ENCODE results near the gene PRODH. TPM values are rescaled to one million over a fixed set of nuclear protein-coding genes. Genes with fewer than 3 reads are reported as not detected.
"Not testable (repeated sequence)": the region's sequence is repeated elsewhere in the genome, so short reads cannot be mapped to it uniquely, and the experiment has no call there.

PRODH gene
- polyA plus RNA-seq, 1 of the 3 experiments (the other 2 are of a cell fraction): 0.03 TPM

DNA sequence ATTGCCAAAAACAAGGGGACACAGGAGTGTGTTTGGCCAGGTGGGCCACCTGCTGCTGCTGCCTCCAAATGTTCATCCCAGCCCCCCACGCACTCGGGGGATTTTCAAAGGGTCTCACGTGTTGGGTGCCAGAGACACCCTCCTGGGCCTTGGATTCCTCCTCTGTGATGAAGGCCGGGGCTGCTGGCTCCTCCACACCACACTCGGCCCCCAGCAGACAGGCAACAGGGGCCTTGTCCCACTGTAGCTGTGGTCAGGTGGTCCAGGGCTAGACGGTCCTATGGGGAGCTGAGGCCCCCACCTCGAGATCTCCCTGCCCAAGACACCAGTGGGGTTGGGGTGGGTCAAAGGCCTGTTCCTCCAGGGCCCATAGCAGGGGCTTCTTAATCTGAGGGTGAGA is 25.1 kb upstream of the PRODH start:
- POLR2A ChIA-PET; H2AFZ ChIP-seq (ENCODE audit: low read depth); CTCF ChIA-PET; H3K36me3 ChIP-seq (replicated peaks in 1 of 2; ENCODE audit: control insufficient read depth in 1 of 2, insufficient read depth in 2 of 2, low read length in 1 of 2); DNase-seq; H3K9ac ChIP-seq; H3K9me3 ChIP-seq; H3K4me3 ChIP-seq (ENCODE audit: low read depth in 2 of 2, low read length in 1 of 2); H3K79me2 ChIP-seq (ENCODE audit: insufficient read depth); H3K4me1 ChIP-seq (ENCODE audit: control insufficient read depth in 1 of 2, insufficient read depth in 2 of 2, low read depth in 1 of 2, low read length in 1 of 2); H3K27me3 ChIP-seq (ENCODE audit: insufficient read depth); H3K4me2 ChIP-seq; H3K9me2 ChIP-seq; H3F3A ChIP-seq (replicated peaks; ENCODE audit: insufficient read depth); H4K20me1 ChIP-seq (ENCODE audit: insufficient read depth); H3K27ac ChIP-seq (ENCODE audit: low read depth in 2 of 2, low read length in 1 of 2): not testable (repeated sequence)
- WGBS (ENCODE audit: low lambda C conversion rate): 61% methylated on average over 2 of the region's 7 CpGs

DNA sequence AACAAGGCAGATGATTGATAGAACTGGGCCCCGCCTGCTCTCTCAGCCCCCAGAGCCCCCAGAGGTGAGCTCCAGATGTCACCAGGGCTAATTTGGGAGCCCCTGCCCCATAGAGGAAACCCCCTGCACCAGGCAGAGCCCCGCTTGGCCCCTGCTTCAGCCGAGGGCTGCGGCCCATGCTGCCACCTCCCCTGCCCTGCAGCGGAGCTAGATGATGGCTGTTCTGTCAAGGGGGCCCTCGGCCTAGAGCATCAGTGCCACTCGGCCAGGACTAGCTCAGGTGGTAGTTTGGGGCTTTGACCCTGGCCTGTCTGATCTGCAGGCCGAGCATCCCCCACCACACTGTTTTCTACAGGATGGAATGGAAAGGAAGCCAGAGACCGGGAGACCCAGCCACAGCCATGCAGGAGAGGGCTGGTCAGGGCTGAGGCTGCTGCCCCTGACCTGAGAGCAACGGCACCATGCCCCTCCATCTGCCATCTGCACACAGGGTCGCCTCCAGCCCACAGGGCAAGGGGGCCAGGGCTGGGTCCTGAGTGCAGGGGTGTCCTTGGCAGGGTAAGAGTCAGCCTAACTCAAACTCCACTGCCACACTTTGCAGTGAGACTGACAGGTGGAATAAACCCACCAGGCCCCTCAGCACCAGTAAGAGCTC is 24.2 kb upstream of the PRODH start:
- H3K4me1 ChIP-seq (ENCODE audit: control insufficient read depth in 1 of 2, insufficient read depth in 2 of 2, low read depth in 1 of 2, low read length in 1 of 2); H3K9ac ChIP-seq; H3K9me3 ChIP-seq; POLR2A ChIA-PET; H3K4me3 ChIP-seq (ENCODE audit: low read depth in 2 of 2, low read length in 1 of 2); DNase-seq; H3F3A ChIP-seq (replicated peaks; ENCODE audit: insufficient read depth); CTCF ChIA-PET; H3K4me2 ChIP-seq; H2AFZ ChIP-seq (ENCODE audit: low read depth); H3K27ac ChIP-seq (ENCODE audit: low read depth in 2 of 2, low read length in 1 of 2); H4K20me1 ChIP-seq (ENCODE audit: insufficient read depth); H3K79me2 ChIP-seq (ENCODE audit: insufficient read depth); H3K9me2 ChIP-seq; H3K36me3 ChIP-seq (replicated peaks in 1 of 2; ENCODE audit: control insufficient read depth in 1 of 2, insufficient read depth in 2 of 2, low read length in 1 of 2); H3K27me3 ChIP-seq (ENCODE audit: insufficient read depth): not testable (repeated sequence)
- WGBS (ENCODE audit: low lambda C conversion rate): 33% methylated on average over 3 of the region's 11 CpGs

DNA sequence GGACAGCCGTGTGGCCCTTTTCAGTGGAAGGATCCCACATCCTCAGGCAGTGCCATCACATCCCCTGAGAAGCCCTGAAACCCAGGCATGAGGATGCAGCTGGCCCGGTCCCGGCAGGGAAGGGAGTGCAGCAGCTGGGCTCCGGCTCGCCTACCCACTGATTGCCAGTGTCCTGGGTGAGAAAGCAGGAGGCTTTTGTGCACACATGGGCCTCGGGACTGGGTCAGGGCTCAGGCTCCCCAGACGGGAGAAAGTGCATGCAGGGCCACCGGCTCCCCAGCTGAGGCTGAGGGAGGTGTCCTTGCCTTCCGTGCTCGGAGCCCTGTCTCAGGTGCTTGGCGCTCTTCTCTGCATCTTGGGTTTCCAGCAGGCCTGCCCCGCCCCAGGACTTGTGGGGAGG is 23.6 kb upstream of the PRODH start:
- DNase-seq: not testable (repeated sequence)

DNA sequence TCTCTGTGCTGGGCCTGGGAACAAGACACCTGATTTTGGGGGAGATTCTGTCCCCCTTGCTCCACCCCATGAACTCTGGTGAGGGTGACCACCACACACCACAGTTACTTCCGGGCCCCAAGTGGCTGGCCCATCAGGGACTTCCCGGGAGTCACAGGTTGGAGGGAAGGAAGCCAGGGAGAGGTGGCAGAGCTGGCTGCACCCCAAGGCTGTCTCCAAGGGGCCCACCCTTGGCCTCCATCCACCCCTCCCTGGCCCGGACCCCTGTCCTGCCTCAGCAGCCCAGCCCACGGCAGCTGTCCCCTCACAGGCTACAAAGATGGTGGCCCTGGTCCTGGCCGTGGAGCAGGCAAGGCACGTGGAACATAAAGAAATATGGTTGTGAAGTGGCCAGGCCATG is 23.2 kb upstream of the PRODH start:
- H3K4me2 ChIP-seq; H3K79me2 ChIP-seq (ENCODE audit: insufficient read depth); H3K27me3 ChIP-seq (ENCODE audit: insufficient read depth); H3K4me1 ChIP-seq (ENCODE audit: control insufficient read depth in 1 of 2, insufficient read depth in 2 of 2, low read depth in 1 of 2, low read length in 1 of 2); H4K20me1 ChIP-seq (ENCODE audit: insufficient read depth); H2AFZ ChIP-seq (ENCODE audit: low read depth); DNase-seq; H3K27ac ChIP-seq (ENCODE audit: low read depth in 2 of 2, low read length in 1 of 2); POLR2A ChIA-PET; H3K4me3 ChIP-seq (ENCODE audit: low read depth in 2 of 2, low read length in 1 of 2); H3K9ac ChIP-seq; H3K36me3 ChIP-seq (replicated peaks in 1 of 2; ENCODE audit: control insufficient read depth in 1 of 2, insufficient read depth in 2 of 2, low read length in 1 of 2); H3K9me3 ChIP-seq; H3F3A ChIP-seq (replicated peaks; ENCODE audit: insufficient read depth); CTCF ChIA-PET; H3K9me2 ChIP-seq: not testable (repeated sequence)
- WGBS (ENCODE audit: low lambda C conversion rate): 53% methylated on average over 3 of the region's 6 CpGs

More for the DNA sequence above, 23.6 kb upstream of the PRODH start:
- H3K9me2 ChIP-seq; H4K20me1 ChIP-seq (ENCODE audit: insufficient read depth); CTCF ChIA-PET; H3K79me2 ChIP-seq (ENCODE audit: insufficient read depth); H3K4me3 ChIP-seq (ENCODE audit: low read depth in 2 of 2, low read length in 1 of 2); H3K4me2 ChIP-seq; H3K27me3 ChIP-seq (ENCODE audit: insufficient read depth); H3K9ac ChIP-seq; H2AFZ ChIP-seq (ENCODE audit: low read depth); H3K4me1 ChIP-seq (ENCODE audit: control insufficient read depth in 1 of 2, insufficient read depth in 2 of 2, low read depth in 1 of 2, low read length in 1 of 2); H3F3A ChIP-seq (replicated peaks; ENCODE audit: insufficient read depth); H3K27ac ChIP-seq (ENCODE audit: low read depth in 2 of 2, low read length in 1 of 2); POLR2A ChIA-PET; H3K36me3 ChIP-seq (replicated peaks in 1 of 2; ENCODE audit: control insufficient read depth in 1 of 2, insufficient read depth in 2 of 2, low read length in 1 of 2); H3K9me3 ChIP-seq: not testable (repeated sequence)
- no CpG with 5 or more reads among the region's 12 CpGs for WGBS (ENCODE audit: low lambda C conversion rate)

DNA sequence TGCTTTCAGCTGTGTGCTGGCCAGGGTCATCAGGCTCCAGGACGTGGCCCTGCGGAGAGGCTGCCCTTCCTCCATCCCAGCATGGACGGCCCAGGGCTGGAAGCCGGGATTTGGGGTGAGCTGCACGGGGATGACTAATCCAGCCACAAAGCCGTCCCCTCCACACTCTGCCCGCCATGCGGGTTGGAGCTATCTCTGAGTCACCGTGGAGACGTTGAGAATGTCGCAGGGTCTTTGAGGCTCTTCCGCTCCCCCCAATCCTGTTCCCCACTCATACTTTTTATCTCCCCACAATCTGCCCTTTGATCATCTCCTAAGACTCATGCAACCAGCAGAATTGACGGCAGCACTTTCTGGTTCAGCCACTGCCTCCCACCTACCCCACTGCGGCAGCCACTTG is 22.6 kb upstream of the PRODH start:
- H3K4me1 ChIP-seq (ENCODE audit: control insufficient read depth in 1 of 2, insufficient read depth in 2 of 2, low read depth in 1 of 2, low read length in 1 of 2); H3K4me2 ChIP-seq; H2AFZ ChIP-seq (ENCODE audit: low read depth); H3F3A ChIP-seq (replicated peaks; ENCODE audit: insufficient read depth); H3K27me3 ChIP-seq (ENCODE audit: insufficient read depth); POLR2A ChIA-PET; DNase-seq; H3K36me3 ChIP-seq (replicated peaks in 1 of 2; ENCODE audit: control insufficient read depth in 1 of 2, insufficient read depth in 2 of 2, low read length in 1 of 2); H3K9me2 ChIP-seq; H3K9ac ChIP-seq; H3K4me3 ChIP-seq (ENCODE audit: low read depth in 2 of 2, low read length in 1 of 2); H3K79me2 ChIP-seq (ENCODE audit: insufficient read depth); H3K9me3 ChIP-seq; H4K20me1 ChIP-seq (ENCODE audit: insufficient read depth); H3K27ac ChIP-seq (ENCODE audit: low read depth in 2 of 2, low read length in 1 of 2): not testable (repeated sequence)
- CTCF ChIA-PET: interaction anchor here (1.2 kb wide), 1 partner anchor 519 kb away, joined by 3 read pairs; no protein-coding TSS in a partner anchor
- WGBS (ENCODE audit: low lambda C conversion rate): 60% methylated on average over 14 of the region's 14 CpGs

DNA sequence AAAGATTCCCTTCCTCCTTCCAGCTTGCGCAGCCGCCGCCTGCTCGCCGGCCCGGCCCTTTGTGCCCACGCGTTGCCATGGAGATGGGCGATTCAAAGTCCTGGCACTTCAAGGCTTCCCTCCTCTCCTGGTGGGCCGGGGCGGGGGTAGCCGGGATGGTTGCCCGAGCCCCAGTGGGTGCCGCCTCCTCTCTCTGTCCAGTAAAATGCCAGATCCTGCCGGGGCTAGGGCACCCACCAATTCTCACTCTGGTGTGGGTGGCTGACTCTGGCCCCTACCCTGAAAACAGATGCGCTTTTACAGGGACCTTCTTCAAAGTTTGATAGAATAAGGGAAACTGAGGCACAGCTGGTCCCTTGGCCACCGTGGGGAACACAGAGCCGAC is 22.2 kb upstream of the PRODH start:
- not testable (repeated sequence) for DNase-seq

More for the DNA sequence above, 22.2 kb upstream of the PRODH start:
- H3K9ac ChIP-seq; H3K27ac ChIP-seq (ENCODE audit: low read depth in 2 of 2, low read length in 1 of 2); H3K4me2 ChIP-seq; POLR2A ChIA-PET; H3K36me3 ChIP-seq (replicated peaks in 1 of 2; ENCODE audit: control insufficient read depth in 1 of 2, insufficient read depth in 2 of 2, low read length in 1 of 2); H3F3A ChIP-seq (replicated peaks; ENCODE audit: insufficient read depth); H3K4me1 ChIP-seq (ENCODE audit: control insufficient read depth in 1 of 2, insufficient read depth in 2 of 2, low read depth in 1 of 2, low read length in 1 of 2); H3K9me2 ChIP-seq; H3K27me3 ChIP-seq (ENCODE audit: insufficient read depth); H2AFZ ChIP-seq (ENCODE audit: low read depth); H3K79me2 ChIP-seq (ENCODE audit: insufficient read depth); H3K9me3 ChIP-seq; H3K4me3 ChIP-seq (ENCODE audit: low read depth in 2 of 2, low read length in 1 of 2); H4K20me1 ChIP-seq (ENCODE audit: insufficient read depth): not testable (repeated sequence)
- CTCF ChIA-PET: interaction anchor here (1.2 to 1.4 kb wide), 2 partner anchors 186 to 519 kb away, joined by 3 read pairs; partner anchors contain the start of gene ESS2
- WGBS (ENCODE audit: low lambda C conversion rate): 57% methylated on average over 7 of the region's 18 CpGs
